Measurements from ENCODE around the gene EPHA4. TPM values are rescaled to one million over a fixed set of nuclear protein-coding genes. Genes with fewer than 3 reads are reported as not detected.

EPHA4 gene
- total and polyA plus RNA-seq, 11 donors: 4.2 to 35.2 (median 19.5) TPM

GRCh38 chr2:221381928-221382488 lies 190.1 kb downstream of the EPHA4 start:
- Histone ChIP-seq H3K27ac (no peak overlapping the region), H3K27me3 (no peaks in the 10 kb centered on the region), H3K4me1 (no peaks in the 10 kb centered on the region), H3K4me3 (no peak overlapping the region), H3K36me3 (no peaks in the 10 kb centered on the region), H3K9me3 (no peaks in the 10 kb centered on the region)
- WGBS, 4 donors: 81 to 91% (median 83%) methylated on average over 1 of the region's 1 CpG
- intact Hi-C loops (cut with DNase I): no loop called here
- DNase-seq (no peak), ATAC-seq (no peak)
- TF ChIP-seq, protein P1, sequence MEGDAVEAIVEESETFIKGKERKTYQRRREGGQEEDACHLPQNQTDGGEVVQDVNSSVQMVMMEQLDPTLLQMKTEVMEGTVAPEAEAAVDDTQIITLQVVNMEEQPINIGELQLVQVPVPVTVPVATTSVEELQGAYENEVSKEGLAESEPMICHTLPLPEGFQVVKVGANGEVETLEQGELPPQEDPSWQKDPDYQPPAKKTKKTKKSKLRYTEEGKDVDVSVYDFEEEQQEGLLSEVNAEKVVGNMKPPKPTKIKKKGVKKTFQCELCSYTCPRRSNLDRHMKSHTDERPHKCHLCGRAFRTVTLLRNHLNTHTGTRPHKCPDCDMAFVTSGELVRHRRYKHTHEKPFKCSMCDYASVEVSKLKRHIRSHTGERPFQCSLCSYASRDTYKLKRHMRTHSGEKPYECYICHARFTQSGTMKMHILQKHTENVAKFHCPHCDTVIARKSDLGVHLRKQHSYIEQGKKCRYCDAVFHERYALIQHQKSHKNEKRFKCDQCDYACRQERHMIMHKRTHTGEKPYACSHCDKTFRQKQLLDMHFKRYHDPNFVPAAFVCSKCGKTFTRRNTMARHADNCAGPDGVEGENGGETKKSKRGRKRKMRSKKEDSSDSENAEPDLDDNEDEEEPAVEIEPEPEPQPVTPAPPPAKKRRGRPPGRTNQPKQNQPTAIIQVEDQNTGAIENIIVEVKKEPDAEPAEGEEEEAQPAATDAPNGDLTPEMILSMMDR (IDR thresholded peaks at IDR 0.05): no peak
- no peak for TF ChIP-seq POLR2A (IDR thresholded peaks at IDR 0.05)

DNA sequence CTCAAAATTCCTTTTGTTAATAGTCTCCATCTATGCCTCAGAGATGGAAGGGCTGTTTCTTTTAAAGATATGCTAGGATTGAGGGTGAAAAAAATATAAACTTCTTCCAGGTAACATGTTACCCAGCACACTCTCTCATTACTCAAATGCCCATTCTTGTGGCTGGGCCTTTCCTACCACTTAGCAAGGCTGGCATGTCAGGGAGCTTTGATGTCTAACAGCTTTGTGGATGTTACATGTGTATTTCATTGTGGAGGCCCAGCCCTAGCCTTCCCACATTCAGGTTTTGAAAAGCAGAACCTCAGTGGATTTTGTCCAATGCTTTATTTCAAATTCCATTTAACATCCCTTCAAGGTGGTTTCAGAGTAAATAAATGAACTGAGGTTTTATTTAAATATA lies 191.4 kb downstream of the EPHA4 start:
- H3K4me1 ChIP-seq: no peaks in the 10 kb centered on the region
- no peak for DNase-seq
- H3K4me3 ChIP-seq: no peak overlapping the region
- no peaks in the 10 kb centered on the region for H3K9me3 ChIP-seq
- H3K27ac ChIP-seq: no peak overlapping the region
- no peak for TF ChIP-seq POLR2A (IDR thresholded peaks at IDR 0.05)
- TF ChIP-seq, protein P1 (IDR thresholded peaks at IDR 0.05): no peak
- no peaks in the 10 kb centered on the region for H3K36me3 ChIP-seq
- intact Hi-C loops (cut with DNase I): no loop called here
- H3K27me3 ChIP-seq: no peaks in the 10 kb centered on the region
- ATAC-seq: no peak

DNA sequence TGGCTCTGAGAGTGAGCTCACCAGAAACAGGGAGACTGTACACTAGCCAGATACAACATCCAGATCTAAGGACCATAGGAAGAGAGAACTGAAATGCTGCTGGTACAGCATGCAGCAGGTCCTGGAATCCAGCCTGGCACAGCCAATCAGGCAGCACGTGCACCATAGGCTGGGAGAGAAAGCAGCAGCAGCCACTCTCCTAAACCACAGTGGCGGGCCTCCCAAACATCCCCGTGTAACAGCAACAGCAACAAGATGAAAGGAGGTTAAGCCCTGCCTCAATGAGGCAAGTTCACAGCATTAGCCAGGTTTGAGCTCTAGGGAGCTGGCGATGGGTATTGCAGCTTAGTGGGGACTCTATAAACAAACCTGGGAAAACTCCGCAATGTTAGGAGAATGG lies 192.0 kb downstream of the EPHA4 start:
- Histone ChIP-seq H3K27ac (no peak overlapping the region), H3K27me3 (no peaks in the 10 kb centered on the region), H3K4me1 (no peaks in the 10 kb centered on the region), H3K4me3 (no peak overlapping the region), H3K36me3 (no peaks in the 10 kb centered on the region), H3K9me3 (no peaks in the 10 kb centered on the region)
- 68 to 84% (median 75%) methylated on average over 5 of the region's 5 CpGs for WGBS, 4 donors
- DNase-seq: no peak
- no peak for TF ChIP-seq POLR2A (IDR thresholded peaks at IDR 0.05)
- TF ChIP-seq, protein P1 (IDR thresholded peaks at IDR 0.05): no peak
- ATAC-seq: no peak
- intact Hi-C loops (cut with DNase I): no loop called here

- H3K4me1 ChIP-seq: no peaks in the 10 kb centered on the region
- DNase-seq (no peak), ATAC-seq (no peak)
- no peak overlapping the region for H3K27ac ChIP-seq
- H3K36me3 ChIP-seq: no peaks in the 10 kb centered on the region
- 65 to 85% (median 82%) methylated on average over 2 of the region's 2 CpGs for WGBS, 4 donors
- intact Hi-C loops (cut with DNase I): no loop called here
- TF ChIP-seq, protein P1 (IDR thresholded peaks at IDR 0.05): no peak
- TF ChIP-seq POLR2A (IDR thresholded peaks at IDR 0.05): no peak
- H3K4me3 ChIP-seq: no peak overlapping the region
- no peaks in the 10 kb centered on the region for H3K9me3 ChIP-seq
- H3K27me3 ChIP-seq: no peaks in the 10 kb centered on the region
Observed at GRCh38 chr2:221377597-221377996, 194.5 kb downstream of the EPHA4 start.
